Stomach (tissue), 19 donors: ENCODE results near the gene ADGRG4. TPM values are rescaled to one million over a fixed set of nuclear protein-coding genes. Genes with fewer than 3 reads are reported as not detected.
A peak's percentile ranks its signal among the peaks of the same experiment; 100 is the strongest.
"Not testable (repeated sequence)": the region's sequence is repeated elsewhere in the genome, so short reads cannot be mapped to it uniquely, and the experiment has no call there.

Experiments used
- DNase-seq, 2 donors: peaks; one replicate each; pipeline versions ENCODE4 v3.0.0 to v3.0.0-alpha.2; 2013 to 2019
- H3K27ac ChIP-seq, 5 donors: fragments of 200-600 bp in 4 of 5; sonication (generic) in 4 of 5; one replicate each; pipeline ENCODE4 v1.5.1; 2013 to 2019; ENCODE audit warnings: mild to moderate bottlenecking in 1 of 5, moderate library complexity in 1 of 5
- H3K27me3 ChIP-seq, 3 donors: fragments of 200-600 bp; sonication (generic); one replicate each; pipeline ENCODE4 v1.5.1; 2017 to 2019; ENCODE audit warnings: mixed run types in 1 of 3
- H3K36me3 ChIP-seq, 4 donors: fragments of 200-600 bp; sonication (generic); 1 replicate in 3 of 4; 2 replicates in 1 of 4; pipeline ENCODE4 v1.5.1; 2016 to 2019
- H3K4me1 ChIP-seq, 4 donors: fragments of 200-600 bp; sonication (generic); one replicate each; pipeline ENCODE4 v1.5.1; 2016 to 2019
- H3K4me3 ChIP-seq, 4 donors: fragments of 200-600 bp; sonication (generic) in 3 of 4; one replicate each; pipeline ENCODE4 v1.5.1; 2016 to 2019; ENCODE audit warnings: mild to moderate bottlenecking in 1 of 4
- H3K9me3 ChIP-seq, 4 donors: fragments of 200-600 bp; sonication (generic); one replicate each; pipeline ENCODE4 v1.5.1; 2016 to 2019
- EP300 ChIP-seq: sonication (generic); formaldehyde crosslinking; IDR thresholded peaks from one replicate; pipeline ENCODE4 v1.6.1; 2017; ENCODE audit warnings: antibody characterized with exemption
- POLR2A ChIP-seq, 4 donors: fragments of 450-650 bp; IDR thresholded peaks; one replicate each; pipeline ENCODE4 v1.6.1; 2016; ENCODE audit warnings: antibody characterized with exemption in 4 of 4, control low read depth in 2 of 4, mild to moderate bottlenecking in 1 of 4, moderate library complexity in 1 of 4
- POLR2AphosphoS5 ChIP-seq, 3 donors: sonication (generic); formaldehyde crosslinking; IDR thresholded peaks; one replicate each; pipeline ENCODE4 v1.6.1; 2016; ENCODE audit warnings: antibody characterized with exemption in 3 of 3
- WGBS, 5 donors: extraction: QIAGEN DNeasy Blood & Tissue Kit in 3 of 5; methylation state at CpG; one replicate each; pipeline versions ENCODE4 v1.1.5 to v1.1.7; 2013 to 2018; 5-methylcytosine and 5-hydroxymethylcytosine counted together
- intact Hi-C: fragments of 100-400 bp; cut with DNase I; formaldehyde crosslinking; loops from one replicate; pipeline ENCODE4 v1.15.1; 2023; ENCODE audit warnings: low total_unique reads
- long read RNA-seq, 10 donors: transcript quantifications; one replicate each; lab custom pipeline, GENCODE V29; 2026
- polyA plus RNA-seq, 3 donors: library from polyadenylated mRNA; stranded (reverse); fragments of 200-250 nt; gene quantifications; one replicate each; pipeline ENCODE4 v1.2.3, GENCODE V29; 2013
- total RNA-seq, 5 donors: library from RNA; depleted of rRNA; stranded (reverse); fragments of >200 nt; gene quantifications; one replicate each; pipeline versions ENCODE4 v1.1.0 to v1.2.3, GENCODE V29; 2014 to 2016
- TF ChIP-seq, protein P1 (sequence below), 7 experiments: fragments of 450-650 bp in 4 of 7; fragments of 200-600 bp in 3 of 7; sonication (generic) in 3 of 7; IDR thresholded peaks; one replicate each; pipeline ENCODE4 v1.5.1; 2016 to 2019; ENCODE audit warnings: antibody characterized with exemption in 7 of 7, control low read depth in 2 of 7, mild to moderate bottlenecking in 1 of 7
- donor health status: healthy with polysubstance abuse.
- donor health status: Bipolar disorder and iron deficiency.
- donor health status: healthy.

The ADGRG4 gene, protein sequence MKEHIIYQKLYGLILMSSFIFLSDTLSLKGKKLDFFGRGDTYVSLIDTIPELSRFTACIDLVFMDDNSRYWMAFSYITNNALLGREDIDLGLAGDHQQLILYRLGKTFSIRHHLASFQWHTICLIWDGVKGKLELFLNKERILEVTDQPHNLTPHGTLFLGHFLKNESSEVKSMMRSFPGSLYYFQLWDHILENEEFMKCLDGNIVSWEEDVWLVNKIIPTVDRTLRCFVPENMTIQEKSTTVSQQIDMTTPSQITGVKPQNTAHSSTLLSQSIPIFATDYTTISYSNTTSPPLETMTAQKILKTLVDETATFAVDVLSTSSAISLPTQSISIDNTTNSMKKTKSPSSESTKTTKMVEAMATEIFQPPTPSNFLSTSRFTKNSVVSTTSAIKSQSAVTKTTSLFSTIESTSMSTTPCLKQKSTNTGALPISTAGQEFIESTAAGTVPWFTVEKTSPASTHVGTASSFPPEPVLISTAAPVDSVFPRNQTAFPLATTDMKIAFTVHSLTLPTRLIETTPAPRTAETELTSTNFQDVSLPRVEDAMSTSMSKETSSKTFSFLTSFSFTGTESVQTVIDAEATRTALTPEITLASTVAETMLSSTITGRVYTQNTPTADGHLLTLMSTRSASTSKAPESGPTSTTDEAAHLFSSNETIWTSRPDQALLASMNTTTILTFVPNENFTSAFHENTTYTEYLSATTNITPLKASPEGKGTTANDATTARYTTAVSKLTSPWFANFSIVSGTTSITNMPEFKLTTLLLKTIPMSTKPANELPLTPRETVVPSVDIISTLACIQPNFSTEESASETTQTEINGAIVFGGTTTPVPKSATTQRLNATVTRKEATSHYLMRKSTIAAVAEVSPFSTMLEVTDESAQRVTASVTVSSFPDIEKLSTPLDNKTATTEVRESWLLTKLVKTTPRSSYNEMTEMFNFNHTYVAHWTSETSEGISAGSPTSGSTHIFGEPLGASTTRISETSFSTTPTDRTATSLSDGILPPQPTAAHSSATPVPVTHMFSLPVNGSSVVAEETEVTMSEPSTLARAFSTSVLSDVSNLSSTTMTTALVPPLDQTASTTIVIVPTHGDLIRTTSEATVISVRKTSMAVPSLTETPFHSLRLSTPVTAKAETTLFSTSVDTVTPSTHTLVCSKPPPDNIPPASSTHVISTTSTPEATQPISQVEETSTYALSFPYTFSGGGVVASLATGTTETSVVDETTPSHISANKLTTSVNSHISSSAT (N-terminal part only)
- total RNA-seq (1 to 10 TPM in 1 of 5 donors, under 1 TPM in 2, not detected in 2; 0.29 to 1.8 (median 0.55) TPM), polyA plus RNA-seq (under 1 TPM in 1 of 3 donors, not detected in 2; under 0.01 TPM)
- long read RNA-seq, donor 1 = 0 reads
- long read RNA-seq, donor 2 = 0 reads
- long read RNA-seq, donor 3 = 0 reads
- long read RNA-seq, donor 4 = 0 reads
- long read RNA-seq, donor 5 = 0 reads
- long read RNA-seq, donor 6 = 0 reads
- long read RNA-seq, donor 7 = 0 reads
- long read RNA-seq, donor 8 = 0 reads
- long read RNA-seq, donor 9 = 0 reads
- long read RNA-seq, donor 10 = 0 reads

DNA sequence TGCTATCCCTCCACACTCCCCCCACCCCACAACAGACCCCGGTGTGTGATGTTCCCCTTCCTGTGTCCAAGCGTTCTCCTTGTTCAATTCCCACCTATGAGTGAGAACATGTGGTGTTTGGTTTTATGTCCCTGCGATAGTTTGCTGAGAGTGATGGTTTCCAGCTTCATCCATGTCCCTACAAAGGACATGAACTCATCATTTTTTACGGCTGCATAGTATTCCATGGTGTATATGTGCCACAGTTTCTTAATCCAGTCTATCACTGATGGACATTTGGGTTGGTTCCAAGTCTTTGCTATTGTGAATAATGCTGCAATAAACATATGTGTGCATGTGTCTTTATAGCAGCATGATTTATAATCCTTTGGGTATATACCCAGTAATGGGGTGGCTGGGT, at the start of gene ADGRG4:
TSS of gene ADGRG4 (plus strand) at position 243 of the 400 bp plus-strand sequence. CDS start 7,815 bp downstream, outside the sequence.
- intact Hi-C loops, H3K4me1 ChIP-seq, H3K27me3 ChIP-seq, H3K36me3 ChIP-seq, H3K27ac ChIP-seq, DNase-seq, H3K4me3 ChIP-seq: not testable (repeated sequence)
- WGBS, 5 donors = 89 to 97% (median 93%) methylated on average over 4 of the region's 4 CpGs
- H3K9me3 ChIP-seq = peaks cover 0 to 14% (median 0%) of the 10 kb centered on the region in 4 donors

DNA sequence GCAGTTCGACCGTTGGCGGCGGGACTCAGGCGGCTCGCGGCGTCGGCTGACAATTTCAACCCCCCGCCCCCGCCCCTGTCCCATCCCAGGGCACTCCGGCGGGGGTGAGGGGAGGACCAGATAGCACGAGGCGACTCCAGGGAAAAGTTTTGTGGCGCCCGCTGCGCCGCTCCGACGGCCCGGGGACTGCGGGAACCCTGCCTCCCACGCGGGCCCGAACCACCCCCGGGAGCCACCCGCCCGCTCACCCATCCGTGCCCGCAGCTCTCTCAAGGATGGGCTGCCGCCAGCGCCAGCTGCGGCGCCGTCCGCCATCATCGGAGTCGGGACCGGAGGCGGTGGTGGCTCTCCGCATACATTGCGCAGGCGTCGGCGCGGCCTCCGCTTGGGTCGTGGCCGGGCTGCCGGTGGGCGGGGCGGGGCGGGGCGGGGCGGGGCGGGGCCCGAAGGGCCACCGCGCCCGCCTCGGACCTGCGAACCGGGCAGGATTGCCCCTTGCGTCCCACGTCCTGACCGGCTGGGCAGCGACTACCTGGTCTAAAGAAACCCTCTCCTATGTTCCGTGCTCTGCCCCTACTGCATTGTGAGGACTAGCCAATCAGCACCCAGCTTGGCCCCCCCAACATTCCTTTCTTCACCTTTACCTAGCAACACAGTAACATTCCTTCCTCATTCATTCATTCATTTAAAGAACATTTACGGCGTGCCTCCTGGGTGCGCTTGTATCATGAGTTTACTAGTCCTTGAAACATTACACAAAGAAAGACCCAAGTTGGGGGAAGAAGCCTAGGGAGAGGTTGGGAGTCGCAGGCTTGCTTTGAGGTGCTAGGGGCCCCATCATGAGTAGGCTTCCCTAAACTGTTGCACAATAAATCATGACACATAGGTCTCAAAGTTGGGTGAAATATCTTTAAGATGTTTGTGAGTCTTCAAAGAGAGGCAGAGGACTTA, 49.4 kb upstream of the ADGRG4 start, which contains the start of gene MAP7D3:
TSS of gene MAP7D3 (minus strand) at position 360 of the 951 bp plus-strand sequence. CDS start at position 318, 42 bp downstream.
- Histone ChIP-seq H3K27me3 (peaks cover 0 to 9% (median 0%) of the 10 kb centered on the region in 3 donors), H3K36me3 (no peaks in the 10 kb centered on the region), H3K4me1 (peaks cover 0 to 12% (median 3%) of the 10 kb centered on the region in 4 donors), H3K9me3 (no peaks in the 10 kb centered on the region), H3K27ac (peak within 1 kb of the TSS; percentile 65 to 88 (median 80)), H3K4me3 (peak within 1 kb of the TSS; percentile 63 to 79 (median 70))
- TF ChIP-seq EP300 = no peak
- peak; percentile 38 to 62 (median 53) for TF ChIP-seq POLR2AphosphoS5 (IDR thresholded peaks at IDR 0.05)
- intact Hi-C loops = no loop called here
- WGBS, 5 donors = 2 to 31% (median 10%) methylated on average over 7 to 71 of the region's 73 CpGs
- peak; percentile 60 to 84 for DNase-seq

DNA sequence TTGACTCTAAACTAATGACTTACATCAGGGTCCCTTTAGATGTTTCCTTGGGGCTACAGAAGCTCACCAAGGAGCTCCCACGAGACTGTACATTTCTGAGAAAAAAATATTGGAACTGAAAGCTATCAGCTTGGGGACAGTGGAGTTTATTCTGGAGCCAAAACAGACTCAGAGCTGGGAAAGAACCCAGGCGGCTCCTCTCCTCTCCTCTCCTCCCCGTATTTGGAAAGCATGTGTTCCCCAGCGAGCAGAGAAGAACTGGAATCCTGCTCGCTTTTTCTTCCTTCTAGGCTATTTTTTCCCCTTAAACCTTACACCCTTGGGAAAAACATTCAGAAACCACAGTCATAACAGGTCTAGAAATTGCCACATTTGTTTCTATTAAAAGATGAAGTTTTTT, 45.2 kb upstream of the ADGRG4 start:
- Histone ChIP-seq H3K4me1 (peaks cover 0 to 4% (median under 1%) of the 10 kb centered on the region in 4 donors), H3K36me3 (no peaks in the 10 kb centered on the region), H3K27ac (peak overlapping the region in 3 of 5 donors; percentile 17 to 61 (median 46)), H3K27me3 (peaks cover 0 to 9% (median 0%) of the 10 kb centered on the region in 3 donors), H3K9me3 (no peaks in the 10 kb centered on the region), H3K4me3 (no peak overlapping the region)
- 47 to 67% (median 54%) methylated on average over 5 of the region's 5 CpGs for WGBS, 5 donors
- no peak for DNase-seq
- TF ChIP-seq POLR2AphosphoS5 (IDR thresholded peaks at IDR 0.05) = no peak
- TF ChIP-seq, protein P1, sequence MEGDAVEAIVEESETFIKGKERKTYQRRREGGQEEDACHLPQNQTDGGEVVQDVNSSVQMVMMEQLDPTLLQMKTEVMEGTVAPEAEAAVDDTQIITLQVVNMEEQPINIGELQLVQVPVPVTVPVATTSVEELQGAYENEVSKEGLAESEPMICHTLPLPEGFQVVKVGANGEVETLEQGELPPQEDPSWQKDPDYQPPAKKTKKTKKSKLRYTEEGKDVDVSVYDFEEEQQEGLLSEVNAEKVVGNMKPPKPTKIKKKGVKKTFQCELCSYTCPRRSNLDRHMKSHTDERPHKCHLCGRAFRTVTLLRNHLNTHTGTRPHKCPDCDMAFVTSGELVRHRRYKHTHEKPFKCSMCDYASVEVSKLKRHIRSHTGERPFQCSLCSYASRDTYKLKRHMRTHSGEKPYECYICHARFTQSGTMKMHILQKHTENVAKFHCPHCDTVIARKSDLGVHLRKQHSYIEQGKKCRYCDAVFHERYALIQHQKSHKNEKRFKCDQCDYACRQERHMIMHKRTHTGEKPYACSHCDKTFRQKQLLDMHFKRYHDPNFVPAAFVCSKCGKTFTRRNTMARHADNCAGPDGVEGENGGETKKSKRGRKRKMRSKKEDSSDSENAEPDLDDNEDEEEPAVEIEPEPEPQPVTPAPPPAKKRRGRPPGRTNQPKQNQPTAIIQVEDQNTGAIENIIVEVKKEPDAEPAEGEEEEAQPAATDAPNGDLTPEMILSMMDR (IDR thresholded peaks at IDR 0.05) = no peak
- no peak for TF ChIP-seq POLR2A (IDR thresholded peaks at IDR 0.05)
- TF ChIP-seq EP300 = no peak
- intact Hi-C loops = no loop called here

DNA sequence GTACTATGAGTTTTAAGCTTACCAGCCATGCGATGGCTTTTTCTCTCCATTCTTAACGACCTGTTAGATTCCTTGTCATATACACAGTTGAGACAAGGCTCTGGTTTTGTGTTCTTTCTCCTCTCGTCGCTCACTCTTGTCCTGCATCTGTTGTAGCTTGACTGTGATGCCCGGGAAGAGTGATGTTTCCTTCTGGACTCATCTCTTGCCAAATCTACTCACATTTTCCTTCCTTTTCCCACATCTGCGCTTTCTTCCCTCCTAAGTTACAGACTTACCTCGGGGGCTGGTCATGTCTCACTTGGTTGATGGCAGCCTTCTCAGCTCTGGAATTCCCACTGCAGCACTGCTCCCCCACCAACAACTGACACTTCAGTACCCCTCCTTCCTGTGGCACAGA, 44.7 kb upstream of the ADGRG4 start:
- 44 to 62% (median 49%) methylated on average over 7 of the region's 7 CpGs for WGBS, 5 donors
- H3K4me1 ChIP-seq = no peaks in the 10 kb centered on the region
- no peak overlapping the region for H3K4me3 ChIP-seq
- no peak for DNase-seq
- H3K36me3 ChIP-seq = no peaks in the 10 kb centered on the region
- H3K9me3 ChIP-seq = no peaks in the 10 kb centered on the region
- intact Hi-C loops = no loop called here
- H3K27me3 ChIP-seq = peaks cover 0 to 4% (median 0%) of the 10 kb centered on the region in 3 donors
- peak overlapping the region in 2 of 5 donors; percentile 46 to 61 for H3K27ac ChIP-seq
- TF ChIP-seq POLR2A (IDR thresholded peaks at IDR 0.05) = no peak
- TF ChIP-seq EP300 = no peak
